Activated naive CD8-positive, alpha-beta T cell treated with anti-CD3 and anti-CD28 coated beads, Interleukin-2, amount 10 ng/mL, durations not matched to agents 7 days and 5 days (primary cell): ENCODE results near the gene ZNF701. TPM values are rescaled to one million over a fixed set of nuclear protein-coding genes. Genes with fewer than 3 reads are reported as not detected.
"Not testable (repeated sequence)": the region's sequence is repeated elsewhere in the genome, so short reads cannot be mapped to it uniquely, and the experiment has no call there.

ENCODE experiments used
- ATAC-seq: fragments of 150-1000 bp; cut with Tn5 transposase; one replicate; pipeline ENCODE4 v1.10.0; 2021; ENCODE audit warnings: low read depth, moderate library complexity
- POLR2A ChIA-PET: fragments of 350-600 bp; sonication (Branson Sonifier 250); formaldehyde crosslinking; loops from one replicate; lab custom pipeline; 2021; ENCODE audit warnings: antibody characterized with exemption; lab: Charles Lee
- DNase-seq: peaks from one replicate; pipeline ENCODE4 v3.0.0; 2021
- H3K27ac Mint-ChIP-seq: one replicate; pipeline ENCODE4 v1.8.0; 2022; ENCODE audit warnings: mild to moderate bottlenecking, mixed read lengths
- H3K27me3 Mint-ChIP-seq: one replicate; pipeline ENCODE4 v1.8.0; 2022; ENCODE audit warnings: mild to moderate bottlenecking, moderate library complexity, mixed read lengths
- H3K36me3 Mint-ChIP-seq: one replicate; pipeline ENCODE4 v1.8.0; 2021; ENCODE audit warnings: mild to moderate bottlenecking, mixed read lengths
- H3K4me1 Mint-ChIP-seq: one replicate; pipeline ENCODE4 v1.8.0; 2021; ENCODE audit warnings: mixed read lengths
- H3K4me3 Mint-ChIP-seq: one replicate; pipeline ENCODE4 v1.8.0; 2022; ENCODE audit warnings: mild to moderate bottlenecking, moderate library complexity, mixed read lengths
- H3K9me3 Mint-ChIP-seq: one replicate; pipeline ENCODE4 v1.8.0; 2021; ENCODE audit warnings: mixed read lengths
- total RNA-seq, 2 experiments: library from RNA; stranded (reverse); gene quantifications; one replicate each; pipeline ENCODE4 v1.2.3, GENCODE V29; 2021

Gene ZNF701
- total RNA-seq, 2 experiments from 2014 or later: 40.2 to 40.5 TPM

DNA sequence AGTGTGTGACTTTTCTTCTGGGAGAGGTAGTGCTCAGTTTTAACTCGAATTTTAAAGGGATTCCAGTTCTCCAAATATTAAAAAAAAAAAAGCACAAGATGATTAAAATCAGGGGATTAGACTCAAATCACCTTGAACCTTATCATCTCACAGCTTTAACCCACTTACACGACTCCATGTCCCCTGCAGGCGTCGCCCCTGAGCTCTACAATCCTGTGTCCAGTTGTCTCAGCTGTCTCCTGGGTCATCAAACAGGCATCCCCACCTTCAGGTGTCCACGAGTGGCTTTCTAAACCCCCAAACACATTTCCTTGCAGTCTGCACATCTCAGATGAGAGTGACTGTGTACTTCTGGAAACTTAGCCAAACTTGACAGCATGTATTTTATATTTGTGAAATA, 28.5 kb upstream of the ZNF701 start:
- POLR2A ChIA-PET: no interaction called here
- no peak for ATAC-seq
- Mint-ChIP-seq H3K4me1 (peaks cover 24% of the 10 kb centered on the region), H3K27ac (no peak overlapping the region), H3K36me3 (peaks cover 83% of the 10 kb centered on the region), H3K27me3 (no peaks in the 10 kb centered on the region), H3K4me3 (no peak overlapping the region), H3K9me3 (peaks cover 15% of the 10 kb centered on the region)
- no peak for DNase-seq

DNA sequence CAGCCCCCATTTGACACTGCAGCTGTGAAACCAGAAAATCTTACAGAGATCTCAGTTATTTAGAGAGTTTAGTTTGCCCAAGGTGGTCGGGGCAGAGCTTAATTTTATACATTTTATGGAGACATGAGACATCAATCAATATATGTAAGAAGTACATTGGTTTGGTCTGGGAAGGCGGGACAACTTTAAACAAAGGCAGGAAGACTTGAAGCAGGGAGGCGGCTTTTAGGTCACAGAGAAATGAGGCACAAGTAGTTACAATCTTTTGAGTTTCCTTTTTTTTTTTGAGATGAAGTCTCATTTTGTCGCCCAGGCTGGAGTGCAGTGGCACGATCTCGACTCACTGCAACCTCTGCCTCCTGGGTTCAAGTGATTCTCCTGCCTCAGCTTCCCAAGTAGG, 27.5 kb upstream of the ZNF701 start:
- peak; percentile 22 for ATAC-seq
- Mint-ChIP-seq H3K27ac (peak overlapping the region; percentile 74), H3K9me3 (peaks cover 16% of the 10 kb centered on the region), H3K4me1 (peaks cover 18% of the 10 kb centered on the region), H3K36me3 (peaks cover 83% of the 10 kb centered on the region), H3K4me3 (peak overlapping the region; percentile 57)
- H3K27me3 Mint-ChIP-seq, POLR2A ChIA-PET, DNase-seq: not testable (repeated sequence)

DNA sequence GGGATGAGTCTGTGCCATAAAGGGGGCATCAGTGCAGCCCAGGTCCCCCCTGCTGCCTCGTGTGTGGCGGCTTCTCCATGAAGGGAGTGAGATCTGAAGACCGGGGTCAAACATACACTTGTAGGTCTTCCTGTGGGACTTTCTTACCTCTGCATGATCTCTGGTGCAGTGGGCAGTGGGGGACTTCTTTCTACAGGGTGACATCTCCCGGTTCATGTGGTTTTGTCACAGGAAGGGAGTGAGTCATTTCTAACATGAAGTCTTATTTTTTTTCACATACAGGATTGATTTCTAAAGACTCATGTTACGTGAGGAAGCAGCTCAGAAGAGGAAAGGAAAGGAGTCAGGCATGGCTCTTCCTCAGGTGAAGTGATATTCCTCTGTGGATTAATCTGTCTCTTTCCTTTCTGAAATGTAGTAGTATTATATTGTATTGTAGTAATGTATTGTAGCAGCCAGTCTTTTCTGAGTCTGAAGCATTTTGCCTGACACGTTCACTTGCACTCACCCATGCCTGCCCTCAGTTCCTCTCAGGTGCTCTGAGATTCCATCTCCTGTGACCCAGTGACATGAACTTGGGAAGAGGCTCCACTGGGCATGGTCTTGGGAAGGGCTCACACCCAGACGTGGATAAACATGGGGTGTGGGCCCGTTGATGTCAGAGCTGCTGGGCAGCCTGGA, 27.0 kb upstream of the ZNF701 start:
- peaks cover 84% of the 10 kb centered on the region for H3K36me3 Mint-ChIP-seq
- DNase-seq (peak; percentile 44), ATAC-seq (peak; percentile 89)
- H3K27ac Mint-ChIP-seq: peak overlapping the region; percentile 74
- H3K27me3 Mint-ChIP-seq: no peaks in the 10 kb centered on the region
- H3K9me3 Mint-ChIP-seq: peaks cover 16% of the 10 kb centered on the region
- POLR2A ChIA-PET: no interaction called here
- H3K4me3 Mint-ChIP-seq: peak overlapping the region; percentile 57
- H3K4me1 Mint-ChIP-seq: peaks cover 17% of the 10 kb centered on the region

DNA sequence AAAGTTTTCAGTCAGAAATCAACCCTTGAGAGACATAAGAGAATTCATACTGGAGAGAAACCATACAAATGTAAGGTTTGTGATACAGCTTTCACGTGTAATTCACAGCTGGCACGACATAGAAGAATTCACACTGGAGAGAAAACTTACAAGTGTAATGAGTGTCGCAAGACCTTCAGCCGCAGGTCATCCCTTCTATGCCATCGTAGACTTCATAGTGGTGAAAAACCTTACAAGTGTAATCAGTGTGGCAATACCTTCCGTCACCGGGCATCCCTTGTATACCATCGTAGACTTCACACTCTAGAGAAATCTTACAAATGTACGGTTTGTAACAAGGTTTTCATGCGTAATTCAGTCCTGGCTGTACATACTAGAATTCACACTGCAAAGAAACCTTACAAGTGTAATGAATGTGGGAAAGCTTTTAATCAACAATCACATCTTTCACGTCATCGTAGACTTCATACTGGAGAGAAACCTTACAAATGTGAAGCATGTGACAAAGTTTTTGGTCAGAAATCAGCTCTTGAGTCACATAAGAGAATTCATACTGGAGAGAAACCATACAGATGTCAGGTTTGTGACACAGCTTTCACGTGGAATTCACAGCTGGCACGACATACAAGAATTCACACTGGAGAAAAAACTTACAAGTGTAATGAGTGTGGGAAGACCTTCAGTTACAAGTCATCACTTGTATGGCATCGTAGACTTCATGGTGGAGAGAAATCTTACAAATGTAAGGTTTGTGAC, 15.7 kb upstream of the ZNF701 start:
- Mint-ChIP-seq H3K36me3 (peaks cover 88% of the 10 kb centered on the region), H3K27ac (no peak overlapping the region), H3K4me3 (no peak overlapping the region), H3K4me1 (no peaks in the 10 kb centered on the region), H3K27me3 (no peaks in the 10 kb centered on the region), H3K9me3 (peaks cover 54% of the 10 kb centered on the region)
- POLR2A ChIA-PET: no interaction called here
- ATAC-seq (no peak), DNase-seq (no peak)

DNA sequence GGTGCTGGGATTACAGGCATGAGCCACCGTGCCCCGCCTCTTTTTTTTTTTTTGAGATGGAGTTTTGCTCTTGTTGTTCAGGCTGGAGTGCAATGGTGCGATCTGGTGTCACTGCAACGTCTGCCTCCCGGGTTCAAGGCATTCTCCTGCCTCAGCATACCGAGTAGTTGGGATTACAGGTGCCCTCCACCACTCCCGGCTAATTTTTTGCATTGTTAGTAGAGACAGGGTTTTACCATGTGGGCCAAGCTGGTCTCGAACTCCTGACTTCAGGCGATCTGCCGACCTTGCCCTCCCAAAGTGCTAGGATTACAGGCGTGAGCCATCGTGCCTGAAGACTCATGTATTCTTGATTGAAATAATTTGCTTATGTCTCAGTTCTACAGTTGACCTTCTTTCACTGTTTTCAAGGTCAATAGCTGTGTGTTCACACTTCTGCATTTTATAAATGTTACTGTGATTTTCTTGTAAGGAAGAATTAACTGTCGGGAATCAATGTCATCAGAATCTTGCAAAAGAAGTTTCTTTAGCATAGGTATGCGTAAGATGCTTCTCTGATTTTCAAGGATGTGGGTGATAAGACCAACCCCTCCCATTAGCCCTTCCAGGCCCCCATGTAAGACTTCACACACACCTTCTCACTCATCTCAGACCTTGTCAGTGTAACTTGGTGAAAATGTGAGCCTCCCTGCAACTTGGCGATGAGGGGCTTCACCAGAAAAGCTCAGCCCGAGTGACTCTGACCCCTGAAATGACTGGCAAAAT, 12.7 kb upstream of the ZNF701 start:
- H3K4me1 Mint-ChIP-seq: no peaks in the 10 kb centered on the region
- POLR2A ChIA-PET: interaction anchor here (0.7 kb wide), 1 partner anchor 638 kb away, joined by 3 read pairs; no protein-coding TSS in a partner anchor
- no peak overlapping the region for H3K27ac Mint-ChIP-seq
- H3K4me3 Mint-ChIP-seq: no peak overlapping the region
- H3K36me3 Mint-ChIP-seq: peaks cover 86% of the 10 kb centered on the region
- no peak for DNase-seq
- no peak for ATAC-seq
- peaks cover 62% of the 10 kb centered on the region for H3K9me3 Mint-ChIP-seq
- no peaks in the 10 kb centered on the region for H3K27me3 Mint-ChIP-seq

DNA sequence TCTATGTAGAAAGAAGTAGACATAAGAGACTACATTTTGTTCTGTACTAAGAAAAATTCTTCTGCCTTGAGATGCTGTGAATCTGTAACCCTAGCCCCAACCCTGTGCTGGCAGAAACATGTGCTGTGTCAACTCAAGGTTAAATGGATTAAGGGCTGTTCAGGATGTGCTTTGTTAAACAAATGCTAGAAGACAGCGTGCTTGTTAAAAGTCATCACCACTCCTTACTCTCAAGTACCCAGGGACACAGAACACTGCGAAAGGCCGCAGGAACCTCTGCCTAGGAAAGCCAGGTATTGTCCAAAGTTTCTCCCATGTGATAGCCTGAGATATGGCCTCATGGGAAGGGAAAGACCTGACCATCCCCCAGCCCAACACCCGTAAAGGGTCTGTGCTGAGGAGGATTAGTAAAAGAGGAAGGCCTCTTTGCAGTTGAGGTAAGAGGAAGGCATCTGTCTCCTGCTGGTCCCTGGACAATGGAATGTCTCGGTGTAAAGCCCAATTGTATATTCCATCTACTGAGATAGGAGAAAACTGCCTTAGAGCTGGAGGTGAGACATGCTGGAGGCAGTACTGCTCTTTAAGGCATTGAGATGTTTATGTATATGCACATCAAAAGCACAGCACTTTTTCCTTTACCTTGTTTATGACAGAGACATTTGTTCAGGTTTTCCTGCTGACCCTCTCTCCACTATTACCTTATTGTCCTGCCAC, 11.2 kb upstream of the ZNF701 start:
- H3K4me3 Mint-ChIP-seq, H3K27me3 Mint-ChIP-seq, ATAC-seq, H3K4me1 Mint-ChIP-seq, H3K27ac Mint-ChIP-seq, DNase-seq, POLR2A ChIA-PET: not testable (repeated sequence)
- peaks cover 55% of the 10 kb centered on the region for H3K9me3 Mint-ChIP-seq
- H3K36me3 Mint-ChIP-seq: peaks cover 86% of the 10 kb centered on the region

DNA sequence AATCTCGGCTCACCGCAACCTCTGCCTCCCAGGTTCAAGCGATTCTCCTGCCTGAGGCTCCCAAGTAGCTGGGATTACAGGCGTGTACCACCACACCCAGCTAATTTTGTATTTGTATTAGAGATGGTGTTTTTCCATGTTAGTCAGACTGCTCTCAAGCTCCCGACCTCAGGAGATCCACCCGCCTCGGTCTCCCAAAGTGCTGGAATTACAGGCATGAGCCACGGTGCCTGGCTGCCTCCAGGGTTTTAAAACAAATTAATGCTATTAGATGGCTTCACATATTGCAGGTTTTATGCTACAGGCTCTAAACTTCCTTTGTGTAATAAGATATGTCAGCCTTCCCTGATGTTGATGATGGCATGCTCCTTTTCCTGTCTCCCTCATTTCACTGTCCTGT, 8.5 kb upstream of the ZNF701 start:
- H3K4me1 Mint-ChIP-seq, H3K4me3 Mint-ChIP-seq, ATAC-seq, H3K27me3 Mint-ChIP-seq, H3K27ac Mint-ChIP-seq, DNase-seq, POLR2A ChIA-PET: not testable (repeated sequence)
- peaks cover 84% of the 10 kb centered on the region for H3K36me3 Mint-ChIP-seq
- H3K9me3 Mint-ChIP-seq: peaks cover 46% of the 10 kb centered on the region

DNA sequence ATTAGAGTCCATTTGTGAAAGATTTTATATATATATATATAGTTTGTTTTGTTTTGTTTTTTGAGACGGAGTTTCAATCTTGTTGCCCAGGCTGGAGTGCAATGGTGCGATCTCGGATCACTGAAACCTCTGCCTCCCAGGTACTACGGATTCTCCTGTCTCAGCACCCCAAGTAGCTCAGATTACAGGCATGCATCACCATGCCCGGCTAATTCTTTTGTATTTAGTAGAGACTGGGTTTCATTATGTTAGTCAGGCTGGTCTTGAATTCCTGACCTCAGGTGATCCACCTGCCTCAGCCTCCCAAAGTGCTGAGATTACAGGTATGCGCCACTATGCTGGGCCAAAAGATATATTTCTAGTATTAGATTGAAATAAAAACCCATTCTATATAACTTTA, 4.0 kb upstream of the ZNF701 start:
- Mint-ChIP-seq H3K4me3 (no peak overlapping the region), H3K27ac (no peak overlapping the region), H3K4me1 (peaks cover 5% of the 10 kb centered on the region), H3K9me3 (peaks cover 29% of the 10 kb centered on the region), H3K36me3 (peaks cover 60% of the 10 kb centered on the region), H3K27me3 (no peaks in the 10 kb centered on the region)
- DNase-seq: no peak
- no peak for ATAC-seq
- POLR2A ChIA-PET: no interaction called here

DNA sequence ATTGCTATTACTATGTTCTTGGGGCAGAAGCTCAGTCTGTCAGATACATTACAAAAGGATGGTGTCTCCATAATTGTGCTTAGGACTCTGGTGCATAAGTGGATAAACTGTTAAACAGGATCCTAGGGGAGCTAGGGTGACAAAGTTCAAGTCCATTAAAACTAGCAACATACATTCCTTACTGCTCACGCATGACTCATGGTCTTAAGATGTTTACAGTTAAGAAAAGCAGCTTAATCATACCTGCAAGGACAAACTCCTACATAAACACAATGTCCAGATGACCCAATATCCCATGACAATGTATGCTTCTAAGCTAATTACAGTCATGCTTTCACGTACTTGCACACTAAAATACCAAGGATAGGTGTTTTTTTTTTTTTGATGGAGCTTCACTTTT, 3.5 kb upstream of the ZNF701 start:
- H3K4me3 Mint-ChIP-seq: no peak overlapping the region
- peaks cover 61% of the 10 kb centered on the region for H3K36me3 Mint-ChIP-seq
- H3K27ac Mint-ChIP-seq: no peak overlapping the region
- no peak for DNase-seq
- H3K4me1 Mint-ChIP-seq: peaks cover 8% of the 10 kb centered on the region
- H3K9me3 Mint-ChIP-seq: peaks cover 29% of the 10 kb centered on the region
- no peak for ATAC-seq
- H3K27me3 Mint-ChIP-seq: no peaks in the 10 kb centered on the region
- POLR2A ChIA-PET: interaction anchor here (1.0 kb wide), 1 partner anchor 40 kb away, joined by 4 read pairs; no protein-coding TSS in a partner anchor

DNA sequence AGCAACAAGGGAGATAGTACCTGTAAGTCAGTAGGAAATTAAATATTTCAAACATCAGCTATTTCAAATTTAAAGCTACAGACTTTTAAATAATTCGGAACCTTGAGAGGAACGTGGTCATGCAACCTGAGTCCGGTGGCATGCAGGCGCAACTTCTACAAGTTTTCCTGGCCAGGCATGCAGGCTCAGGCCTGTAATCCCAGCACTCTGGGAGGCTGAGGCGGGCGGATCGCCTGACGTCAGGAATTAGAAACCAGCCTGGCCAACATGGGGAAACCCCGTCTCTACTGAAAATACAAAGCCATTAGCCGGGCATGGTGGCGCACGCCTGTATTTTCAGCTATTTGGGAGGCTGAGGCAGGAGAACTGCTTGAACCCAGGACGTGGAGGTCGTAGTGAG, 2.2 kb upstream of the ZNF701 start:
- Mint-ChIP-seq H3K27ac (no peak overlapping the region), H3K36me3 (peaks cover 61% of the 10 kb centered on the region), H3K4me1 (peaks cover 10% of the 10 kb centered on the region), H3K4me3 (no peak overlapping the region), H3K9me3 (peaks cover 32% of the 10 kb centered on the region), H3K27me3 (no peaks in the 10 kb centered on the region)
- POLR2A ChIA-PET: no interaction called here
- no peak for DNase-seq
- no peak for ATAC-seq

DNA sequence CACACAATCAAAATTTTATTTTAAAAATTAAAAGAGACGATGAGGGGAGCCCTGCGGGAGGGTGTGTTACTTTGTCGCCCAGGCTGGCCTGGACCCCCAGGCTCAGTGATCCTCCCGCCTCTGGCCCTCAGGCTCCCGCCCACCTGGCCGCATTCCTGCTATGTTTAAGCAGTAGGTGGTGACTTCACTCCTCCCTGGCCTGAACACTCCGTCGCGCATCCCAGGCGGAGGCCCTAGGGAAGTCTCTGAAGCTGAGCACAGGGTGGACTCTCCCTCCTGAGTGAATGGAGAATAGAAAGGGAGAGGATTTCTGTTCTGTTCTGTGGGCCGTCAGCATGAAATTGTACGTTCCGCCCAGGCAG, 468 bp upstream of the ZNF701 start:
- DNase-seq, H3K27me3 Mint-ChIP-seq, POLR2A ChIA-PET, ATAC-seq: not testable (repeated sequence)
- H3K36me3 Mint-ChIP-seq: peaks cover 61% of the 10 kb centered on the region
- peaks cover 11% of the 10 kb centered on the region for H3K4me1 Mint-ChIP-seq
- peak overlapping the region; percentile 97 for H3K27ac Mint-ChIP-seq
- H3K9me3 Mint-ChIP-seq: peaks cover 33% of the 10 kb centered on the region
- peak overlapping the region; percentile 92 for H3K4me3 Mint-ChIP-seq

DNA sequence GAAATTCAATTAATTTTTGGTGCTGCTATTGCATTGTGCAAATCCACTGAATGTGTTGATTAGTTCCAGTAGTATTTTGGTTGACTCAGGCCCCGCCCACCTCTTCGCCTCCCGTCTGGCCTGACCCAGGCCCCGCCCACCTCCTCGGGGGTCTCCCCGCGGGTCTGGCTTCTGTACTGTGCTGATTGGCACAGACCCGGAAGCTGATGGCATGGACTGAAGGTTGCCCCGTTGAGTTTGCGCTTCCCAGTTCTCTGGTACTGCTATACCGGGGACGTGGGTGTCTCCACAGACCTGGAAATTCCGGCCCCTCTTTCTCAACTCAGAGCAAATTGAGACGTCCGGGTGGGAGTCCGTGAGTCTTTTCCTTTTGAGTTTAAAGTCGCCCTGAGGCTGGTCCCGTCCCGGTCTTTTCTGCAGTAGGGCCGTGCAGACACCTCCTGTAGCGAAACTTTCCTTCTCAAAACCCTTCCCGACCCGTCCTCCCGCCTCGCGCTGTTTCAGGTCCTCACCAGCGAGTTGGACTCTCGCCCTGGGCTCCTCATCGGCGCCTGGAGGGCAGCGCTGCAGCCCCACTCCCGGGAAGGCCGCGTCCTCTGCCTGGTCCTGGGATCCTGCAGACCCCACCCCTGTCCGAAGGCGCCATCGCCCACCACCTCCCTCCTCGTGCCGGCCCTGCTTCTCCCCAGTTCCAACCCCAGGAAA, 14.8 kb downstream of the ZNF701 start:
- Mint-ChIP-seq H3K4me1 (no peaks in the 10 kb centered on the region), H3K27me3 (no peaks in the 10 kb centered on the region), H3K9me3 (peaks cover 28% of the 10 kb centered on the region), H3K36me3 (peaks cover 76% of the 10 kb centered on the region), H3K4me3 (no peak overlapping the region), H3K27ac (no peak overlapping the region)
- POLR2A ChIA-PET: no interaction called here
- DNase-seq: no peak
- ATAC-seq: no peak
